Progenitor cell of endocrine pancreas (in vitro differentiated cells): ENCODE measurements around the gene SLC39A7. TPM values are rescaled to one million over a fixed set of nuclear protein-coding genes. Genes with fewer than 3 reads are reported as not detected.

Source experiments
- DNase-seq: peaks from one replicate; pipeline ENCODE4 v3.0.0; 2021; ENCODE audit warnings: low spot score; ENCODE audit not compliant: unreplicated experiment
- H3K27ac Mint-ChIP-seq: 2 replicates; pipeline ENCODE4 v1.8.0; 2021; ENCODE audit warnings: mild to moderate bottlenecking, moderate library complexity, mixed read lengths
- H3K27me3 Mint-ChIP-seq: 2 replicates; pipeline ENCODE4 v1.8.0; 2021; ENCODE audit warnings: mixed read lengths
- H3K36me3 Mint-ChIP-seq: 2 replicates; pipeline ENCODE4 v1.8.0; 2022; ENCODE audit warnings: mixed read lengths; ENCODE audit not compliant: insufficient read depth
- H3K4me1 Mint-ChIP-seq: 2 replicates; pipeline ENCODE4 v1.8.0; 2021; ENCODE audit warnings: low read depth, mixed read lengths
- H3K4me3 Mint-ChIP-seq: 2 replicates; pipeline ENCODE4 v1.8.0; 2021; ENCODE audit warnings: low read depth, mild to moderate bottlenecking, moderate library complexity, mixed read lengths
- H3K9me3 Mint-ChIP-seq: 2 replicates; pipeline ENCODE4 v1.8.0; 2021; ENCODE audit warnings: low read depth, mixed read lengths
- CTCF ChIP-seq: fragments of 200-600 bp; sonication (generic); IDR thresholded peaks from one replicate; pipeline ENCODE4 v1.5.0; 2021; ENCODE audit warnings: antibody characterized with exemption, mild to moderate bottlenecking; ENCODE audit not compliant: unreplicated experiment
- total RNA-seq: library from RNA; stranded (reverse); gene quantifications from 2 replicates; pipeline ENCODE4 v1.2.1, GENCODE V29; 2021

The SLC39A7 gene
- total RNA-seq, 1 donor from 2014 or later, result 109 TPM

- TF ChIP-seq CTCF, result no peak
- Mint-ChIP-seq H3K9me3 (no peaks in the 10 kb centered on the region), H3K27ac (peak overlapping the region; percentile 86), H3K4me3 (peak overlapping the region; percentile 100), H3K36me3 (peaks cover 16% of the 10 kb centered on the region), H3K27me3 (peaks cover 3% of the 10 kb centered on the region), H3K4me1 (peaks cover 56% of the 10 kb centered on the region)
- no peak for DNase-seq
Measured at GRCh38 chr6:33201935-33202334, 1.3 kb downstream of the SLC39A7 start.

DNA sequence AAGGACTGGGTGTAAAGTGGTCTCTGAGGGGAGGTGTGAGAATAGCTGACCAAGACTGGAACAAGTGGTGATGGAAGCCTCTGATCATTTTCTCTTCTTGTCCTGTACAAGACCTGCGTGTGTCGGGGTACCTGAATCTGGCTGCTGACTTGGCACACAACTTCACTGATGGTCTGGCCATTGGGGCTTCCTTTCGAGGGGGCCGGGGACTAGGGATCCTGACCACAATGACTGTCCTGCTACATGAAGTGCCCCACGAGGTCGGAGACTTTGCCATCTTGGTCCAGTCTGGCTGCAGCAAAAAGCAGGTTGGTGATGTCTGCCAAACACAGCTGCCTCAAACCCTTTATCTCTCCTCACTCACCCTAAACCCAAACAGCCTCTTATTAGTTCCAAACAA, 2.1 kb downstream of the SLC39A7 start:
- no peak for TF ChIP-seq CTCF
- peak overlapping the region; percentile 100 for H3K4me3 Mint-ChIP-seq
- H3K27me3 Mint-ChIP-seq, result peaks cover 3% of the 10 kb centered on the region
- H3K4me1 Mint-ChIP-seq, result peaks cover 53% of the 10 kb centered on the region
- DNase-seq, result no peak
- H3K36me3 Mint-ChIP-seq, result peaks cover 16% of the 10 kb centered on the region
- no peaks in the 10 kb centered on the region for H3K9me3 Mint-ChIP-seq
- H3K27ac Mint-ChIP-seq, result no peak overlapping the region

DNA sequence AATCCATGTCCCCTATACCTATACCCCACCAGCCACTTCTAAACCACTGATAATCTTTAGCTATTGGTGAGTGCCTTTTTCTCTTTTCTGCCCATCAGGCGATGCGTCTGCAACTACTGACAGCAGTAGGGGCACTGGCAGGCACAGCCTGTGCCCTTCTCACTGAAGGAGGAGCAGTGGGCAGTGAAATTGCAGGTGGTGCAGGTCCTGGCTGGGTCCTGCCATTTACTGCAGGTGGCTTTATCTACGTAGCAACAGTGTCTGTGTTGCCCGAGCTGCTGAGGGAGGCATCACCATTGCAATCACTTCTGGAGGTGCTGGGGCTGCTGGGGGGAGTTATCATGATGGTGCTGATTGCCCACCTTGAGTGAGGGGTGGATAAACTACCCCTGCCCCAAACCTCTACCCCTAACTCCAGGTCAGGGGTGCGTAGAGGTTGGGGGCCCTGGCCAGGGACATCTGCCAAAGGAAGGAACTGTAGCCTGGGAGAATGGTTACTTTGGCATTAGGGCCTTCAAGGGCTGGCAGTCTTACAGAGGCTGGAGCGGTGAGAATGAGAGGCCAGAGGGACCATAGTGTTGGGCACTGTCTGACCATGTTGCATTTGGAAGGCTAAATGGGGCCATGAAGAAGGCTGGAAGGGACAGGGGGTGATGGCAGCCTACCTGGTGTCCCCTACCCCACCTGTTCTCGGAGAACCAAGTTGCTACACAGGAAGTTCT, 2.9 kb downstream of the SLC39A7 start:
- Mint-ChIP-seq H3K27ac (peak overlapping the region; percentile 93), H3K9me3 (no peaks in the 10 kb centered on the region), H3K4me3 (peak overlapping the region; percentile 100), H3K36me3 (peaks cover 16% of the 10 kb centered on the region), H3K4me1 (peaks cover 45% of the 10 kb centered on the region), H3K27me3 (peaks cover 3% of the 10 kb centered on the region)
- no peak for DNase-seq
- no peak for TF ChIP-seq CTCF

GRCh38 chr6:33204165-33204414, 3.4 kb downstream of the SLC39A7 start:
- Mint-ChIP-seq H3K4me1 (peaks cover 46% of the 10 kb centered on the region), H3K9me3 (no peaks in the 10 kb centered on the region), H3K4me3 (peak overlapping the region; percentile 89), H3K27me3 (peaks cover 3% of the 10 kb centered on the region), H3K27ac (peak overlapping the region; percentile 93), H3K36me3 (peaks cover 16% of the 10 kb centered on the region)
- TF ChIP-seq CTCF, result no peak
- no peak for DNase-seq

- peak; percentile 88 for DNase-seq
- Mint-ChIP-seq H3K4me3 (peak within 1 kb of the TSS; percentile 100), H3K4me1 (peaks cover 41% of the 10 kb centered on the region), H3K9me3 (no peaks in the 10 kb centered on the region), H3K27ac (peak within 1 kb of the TSS; percentile 95), H3K27me3 (peaks cover 3% of the 10 kb centered on the region), H3K36me3 (peaks cover 17% of the 10 kb centered on the region)
- no peak for TF ChIP-seq CTCF
Measured at GRCh38 chr6:33204415-33205190, 3.9 kb downstream of the SLC39A7 start, which contains the start of gene HSD17B8. Gene HSD17B8 (plus strand): TSS chr6:33204655. CDS start chr6:33204669, 14 bp downstream.
